H7 (cell line): ENCODE results near the gene NDUFS2. TPM values are rescaled to one million over a fixed set of nuclear protein-coding genes. Genes with fewer than 3 reads are reported as not detected.
"Not testable (repeated sequence)": the region's sequence is repeated elsewhere in the genome, so short reads cannot be mapped to it uniquely, and the experiment has no call there.

Experiments
- DNase-seq: peaks from one replicate; pipeline ENCODE4 v3.0.0; 2012
- H3K27me3 ChIP-seq: 2 replicates; pipeline ENCODE4 v1.6.0; 2011; ENCODE audit warnings: mild to moderate bottlenecking, low read length; ENCODE audit not compliant: control insufficient read depth, insufficient read depth
- H3K36me3 ChIP-seq: replicated peaks from 2 replicates; pipeline ENCODE4 v1.5.1; 2011; ENCODE audit warnings: low read length; ENCODE audit not compliant: control insufficient read depth, insufficient read depth
- H3K4me3 ChIP-seq: 2 replicates; pipeline ENCODE4 v1.5.1; 2011; ENCODE audit warnings: low read depth, mild to moderate bottlenecking, control low read depth, low read length, moderate library complexity; ENCODE audit not compliant: insufficient read depth
- total RNA-seq: library from RNA; depleted of rRNA; stranded (reverse); fragments of >200 nt; shearing (Covaris generic); gene quantifications from 2 replicates; pipeline ENCODE4 v1.2.3, GENCODE V29; 2014

The NDUFS2 gene
- total RNA-seq, 1 experiment from 2014 or later, result 278 TPM

DNA sequence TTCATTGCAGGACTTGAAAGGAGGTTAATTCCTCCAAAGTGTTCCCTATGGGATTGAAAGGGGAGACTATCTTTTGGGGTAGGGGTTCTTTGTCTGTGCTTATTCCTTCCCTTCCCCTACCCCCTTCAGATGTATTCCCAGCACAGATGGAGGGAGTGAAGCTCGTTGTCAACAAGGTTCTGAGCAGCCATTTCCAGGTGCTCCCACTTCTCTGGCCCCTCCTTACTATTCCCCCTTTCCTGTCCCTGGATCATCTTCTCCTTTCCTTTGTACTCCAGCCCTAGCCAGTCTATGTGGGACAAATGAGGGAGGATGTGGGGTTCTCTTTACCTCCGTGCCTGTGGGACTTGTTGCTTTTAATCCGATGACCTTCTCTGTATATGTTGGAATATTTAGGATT, 24.6 kb downstream of the NDUFS2 start:
- DNase-seq, result no peak
- H3K4me3 ChIP-seq, result peak overlapping the region; percentile 57
- H3K27me3 ChIP-seq, result no peaks in the 10 kb centered on the region
- peaks cover 9% of the 10 kb centered on the region for H3K36me3 ChIP-seq

DNA sequence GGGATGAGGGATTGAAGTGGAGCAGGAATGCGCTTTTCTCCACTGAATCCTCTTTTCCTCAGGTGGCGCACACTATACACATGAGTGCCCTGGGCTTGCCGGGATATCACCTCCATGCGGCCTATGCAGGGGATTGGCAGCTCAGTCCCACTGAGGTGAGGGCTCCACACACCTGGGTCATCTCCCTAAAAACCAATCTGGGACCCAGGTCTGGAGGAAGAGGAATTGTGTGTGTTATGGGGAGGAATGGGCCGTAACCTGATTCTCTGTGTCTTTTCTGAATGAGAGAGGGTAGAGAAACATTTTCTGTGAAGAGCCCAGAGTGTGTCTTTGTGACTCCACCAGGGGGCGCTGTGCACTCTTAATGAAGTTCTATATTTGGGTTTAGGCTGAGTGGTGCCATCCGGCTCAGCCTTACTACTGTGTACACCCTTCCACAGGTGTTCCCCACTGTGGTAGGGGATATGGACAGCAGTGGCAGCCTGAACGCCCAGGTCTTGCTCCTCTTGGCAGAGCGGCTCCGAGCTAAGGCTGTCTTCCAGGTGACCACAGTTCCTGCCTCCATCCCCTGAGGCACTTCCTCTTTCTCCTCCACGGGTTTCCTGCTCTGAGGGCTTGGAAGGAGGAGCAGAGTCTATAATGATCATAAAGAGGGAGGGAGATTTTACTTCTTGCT, 25.2 kb downstream of the NDUFS2 start:
- peaks cover 9% of the 10 kb centered on the region for H3K36me3 ChIP-seq
- H3K4me3 ChIP-seq, result peak overlapping the region; percentile 57; the same call in 1 of the 2 replicates
- no peaks in the 10 kb centered on the region for H3K27me3 ChIP-seq
- DNase-seq, result peak; percentile 79

- Histone ChIP-seq H3K36me3 (peaks cover 9% of the 10 kb centered on the region), H3K4me3 (no peak overlapping the region), H3K27me3 (no peaks in the 10 kb centered on the region)
- DNase-seq, result no peak
These were observed 25.9 kb downstream of the NDUFS2 start for GRCh38 chr1:161228032-161228431.

DNA sequence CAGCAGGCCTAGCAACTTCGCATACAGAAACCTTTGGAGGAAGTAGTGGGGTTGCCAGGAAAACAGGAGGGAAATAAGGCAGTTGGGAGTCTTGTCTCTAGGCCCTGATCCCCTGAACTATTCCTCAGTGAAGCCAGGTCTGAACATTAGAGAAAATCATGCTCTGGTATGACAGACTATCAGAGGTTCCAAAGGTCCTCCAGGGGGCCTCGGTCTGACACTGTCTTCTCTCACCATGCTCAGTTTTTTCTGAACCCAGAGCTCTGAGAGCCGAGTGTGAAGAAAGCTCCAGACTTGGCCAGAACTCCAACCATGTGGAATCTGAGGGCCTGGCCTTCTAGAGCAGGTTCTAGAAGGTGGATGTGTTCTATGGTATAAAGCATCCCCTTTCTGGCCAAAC, 27.7 kb downstream of the NDUFS2 start:
- Histone ChIP-seq H3K36me3 (peaks cover 9% of the 10 kb centered on the region), H3K4me3 (no peak overlapping the region), H3K27me3 (no peaks in the 10 kb centered on the region)
- DNase-seq, result no peak

GRCh38 chr1:161230762-161231161, 28.6 kb downstream of the NDUFS2 start:
- peaks cover 9% of the 10 kb centered on the region for H3K36me3 ChIP-seq
- H3K4me3 ChIP-seq, result no peak overlapping the region
- H3K27me3 ChIP-seq, result no peaks in the 10 kb centered on the region
- DNase-seq, result no peak

DNA sequence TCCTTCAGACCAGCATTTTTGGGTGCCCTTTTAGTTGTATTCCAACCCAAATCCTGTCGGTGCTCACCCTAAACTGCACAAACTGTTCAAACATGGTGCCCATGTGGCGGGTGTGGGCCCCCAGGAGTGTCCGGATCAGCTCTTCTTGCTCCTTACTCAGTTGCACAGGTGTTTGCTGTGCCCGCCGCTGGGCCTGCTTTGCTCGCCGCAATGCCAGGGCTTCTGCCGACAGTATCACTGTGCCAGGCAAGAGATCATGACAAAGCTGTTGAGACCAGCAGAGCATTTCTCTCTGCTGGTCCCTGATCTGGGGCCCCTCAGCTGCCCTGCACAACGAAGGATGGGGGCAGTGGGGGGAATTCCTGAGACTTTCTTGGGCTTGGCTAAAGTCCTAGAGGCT, 30.9 kb downstream of the NDUFS2 start:
- H3K27me3 ChIP-seq, result no peaks in the 10 kb centered on the region
- H3K36me3 ChIP-seq, result peaks cover 8% of the 10 kb centered on the region

DNA sequence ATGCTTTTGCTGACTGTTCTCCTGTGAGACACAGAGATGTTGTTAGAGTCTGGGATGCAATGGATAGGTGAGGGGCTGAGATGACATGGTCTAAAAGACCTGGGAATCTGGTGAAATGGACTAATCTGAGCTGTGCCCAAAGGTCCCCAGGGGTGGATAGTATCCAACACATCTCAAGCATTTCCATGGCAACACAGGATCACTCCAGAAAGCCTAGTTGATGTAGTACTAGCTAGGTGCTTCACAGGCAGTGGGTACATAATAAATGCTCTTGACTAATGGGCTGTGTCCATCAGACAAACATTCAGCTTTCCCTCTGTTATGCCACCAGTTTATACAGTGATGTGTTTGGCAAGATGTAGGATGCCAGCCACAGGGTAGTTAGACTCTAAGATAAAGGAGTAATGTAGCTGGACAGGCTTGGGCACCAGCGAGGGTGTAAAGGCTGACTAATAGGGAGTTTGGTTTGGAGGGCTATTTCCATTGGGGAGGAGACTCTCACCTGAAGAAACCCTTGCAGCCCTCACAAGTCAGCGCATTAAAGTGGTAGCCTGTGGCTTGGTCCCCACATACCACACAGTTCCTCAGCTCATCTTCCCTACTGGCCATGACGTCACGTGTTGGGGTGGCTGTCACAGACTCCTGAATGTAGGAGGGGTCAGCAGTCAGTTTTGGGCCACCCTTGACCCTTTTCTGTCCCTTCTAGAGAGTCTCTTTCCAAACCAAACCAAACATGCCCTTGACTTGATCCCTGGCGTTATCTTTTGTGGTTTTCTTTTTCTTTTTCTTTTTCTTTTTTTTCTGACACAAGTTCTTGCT, 34.0 kb downstream of the NDUFS2 start:
- no peak for DNase-seq
- Histone ChIP-seq H3K4me3 (no peak overlapping the region), H3K36me3 (no peaks in the 10 kb centered on the region), H3K27me3 (no peaks in the 10 kb centered on the region)

More for the DNA sequence above, 30.9 kb downstream of the NDUFS2 start:
- H3K4me3 ChIP-seq, result no peak overlapping the region
- DNase-seq, result no peak

GRCh38 chr1:161238039-161238473, 35.9 kb downstream of the NDUFS2 start, which contains the start of gene NR1I3:
Gene NR1I3, minus strand, starts transcription at chr1:161238203. Its CDS starts 1,638 bp downstream, at chr1:161236565.
- H3K27me3 ChIP-seq, result no peaks in the 10 kb centered on the region

GRCh38 chr1:161241682-161242081, 39.5 kb downstream of the NDUFS2 start:
- Histone ChIP-seq H3K27me3 (no peaks in the 10 kb centered on the region), H3K4me3 (no peak overlapping the region), H3K36me3 (no peaks in the 10 kb centered on the region)
- DNase-seq, result no peak

More at GRCh38 chr1:161238039-161238473, 35.9 kb downstream of the NDUFS2 start, which contains the start of gene NR1I3:
- no peaks in the 10 kb centered on the region for H3K36me3 ChIP-seq
- DNase-seq, result no peak
- H3K4me3 ChIP-seq, result no peak within 1 kb of the TSS

- DNase-seq, result no peak
- no peaks in the 10 kb centered on the region for H3K36me3 ChIP-seq
- H3K27me3 ChIP-seq, result no peaks in the 10 kb centered on the region
- H3K4me3 ChIP-seq, result no peak overlapping the region
These were observed 40.1 kb downstream of the NDUFS2 start for GRCh38 chr1:161242313-161242712.

GRCh38 chr1:161244888-161245287, 42.7 kb downstream of the NDUFS2 start:
- H3K27me3 ChIP-seq, result no peaks in the 10 kb centered on the region
- DNase-seq, result no peak
- no peaks in the 10 kb centered on the region for H3K36me3 ChIP-seq
- H3K4me3 ChIP-seq, result no peak overlapping the region

DNA sequence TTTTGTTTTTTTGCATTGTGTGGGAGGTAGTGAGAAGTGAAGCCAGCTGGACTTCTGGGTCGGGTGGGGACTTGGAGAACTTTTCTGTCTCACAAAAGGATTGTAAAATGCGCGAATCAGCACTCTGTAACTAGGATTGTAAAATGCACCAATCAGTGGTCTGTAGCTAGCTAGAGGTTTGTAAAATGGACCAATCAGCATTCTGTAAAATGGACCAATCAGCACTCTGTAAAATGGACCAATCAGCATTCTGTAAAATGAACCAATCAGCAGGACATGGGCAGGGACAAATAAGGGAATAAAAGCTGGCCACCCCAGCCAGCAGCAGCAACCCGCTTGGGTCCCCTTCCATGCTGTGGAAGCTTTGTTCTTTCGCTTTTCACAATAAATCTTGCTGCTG, 47.9 kb downstream of the NDUFS2 start:
- not testable (repeated sequence) for H3K4me3 ChIP-seq, H3K36me3 ChIP-seq, DNase-seq

DNA sequence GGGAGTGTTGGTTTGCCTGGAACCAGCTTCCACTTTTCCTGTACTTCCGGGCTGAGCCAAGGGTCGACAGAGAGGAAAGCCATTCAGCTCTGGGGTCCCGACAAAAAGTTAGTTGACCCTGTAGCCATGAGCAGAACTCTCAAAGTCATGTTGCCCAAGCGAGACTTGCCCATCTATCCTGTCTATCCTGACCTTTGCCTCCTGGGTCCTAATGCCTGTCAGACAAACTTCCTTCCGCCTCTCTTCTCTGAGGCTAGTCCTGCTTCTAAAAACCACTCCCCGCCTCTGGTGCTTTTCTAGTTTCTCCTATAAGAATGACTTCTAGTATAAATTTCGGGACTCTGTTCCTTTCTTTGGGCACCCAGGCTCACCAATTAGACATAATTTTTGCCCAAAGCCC, 48.7 kb downstream of the NDUFS2 start:
- DNase-seq, result no peak
- Histone ChIP-seq H3K36me3 (no peaks in the 10 kb centered on the region), H3K4me3 (no peak overlapping the region), H3K27me3 (no peaks in the 10 kb centered on the region)

More for the DNA sequence above, 47.9 kb downstream of the NDUFS2 start:
- H3K27me3 ChIP-seq, result not testable (repeated sequence)

DNA sequence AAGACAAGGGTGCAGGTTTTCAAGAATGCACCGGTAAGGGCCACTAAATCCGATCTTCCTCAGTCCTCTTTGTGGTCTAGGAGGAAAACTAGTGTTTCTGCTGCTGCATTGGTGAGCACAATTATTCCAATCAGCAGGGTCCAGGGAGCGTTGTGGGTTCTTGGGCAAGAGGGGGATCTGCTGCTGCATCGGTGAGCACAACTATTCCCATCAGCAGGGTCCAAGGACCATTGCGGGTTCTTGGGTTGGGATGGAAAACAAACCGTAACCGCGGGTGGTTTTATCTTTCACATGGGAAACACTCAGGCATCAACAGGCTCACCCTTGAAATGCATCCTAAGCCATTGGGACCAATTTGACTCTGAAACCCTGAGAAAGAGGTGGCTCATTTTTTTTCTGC, 49.4 kb downstream of the NDUFS2 start:
- no peaks in the 10 kb centered on the region for H3K36me3 ChIP-seq
- H3K4me3 ChIP-seq, result no peak overlapping the region
- no peaks in the 10 kb centered on the region for H3K27me3 ChIP-seq
- no peak for DNase-seq

DNA sequence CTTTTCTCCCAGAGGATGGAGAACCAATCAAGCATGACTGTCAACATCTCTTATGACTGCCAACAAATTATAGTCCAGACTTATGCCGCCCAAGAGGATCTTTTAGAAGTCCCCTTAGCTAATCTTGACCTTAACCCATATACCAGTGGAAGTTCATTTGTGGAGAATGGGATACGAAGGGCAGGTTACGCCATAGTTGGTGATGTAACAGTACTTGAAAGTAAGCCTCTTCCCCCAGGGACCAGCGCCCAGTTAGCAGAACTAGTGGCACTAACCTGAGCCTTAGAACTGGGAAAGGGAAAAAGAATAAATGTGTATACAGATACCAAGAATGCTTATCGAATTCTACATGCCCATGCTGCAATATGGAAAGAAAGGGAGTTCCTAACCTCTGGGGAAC, 53.1 kb downstream of the NDUFS2 start:
- peaks cover 26% of the 10 kb centered on the region for H3K27me3 ChIP-seq
- DNase-seq, H3K36me3 ChIP-seq, H3K4me3 ChIP-seq: not testable (repeated sequence)
